ENCODE results near the gene PIGP.
"Not testable (repeated sequence)": the region's sequence is repeated elsewhere in the genome, so short reads cannot be mapped to it uniquely, and the experiment has no call there.

PIGP gene

DNA sequence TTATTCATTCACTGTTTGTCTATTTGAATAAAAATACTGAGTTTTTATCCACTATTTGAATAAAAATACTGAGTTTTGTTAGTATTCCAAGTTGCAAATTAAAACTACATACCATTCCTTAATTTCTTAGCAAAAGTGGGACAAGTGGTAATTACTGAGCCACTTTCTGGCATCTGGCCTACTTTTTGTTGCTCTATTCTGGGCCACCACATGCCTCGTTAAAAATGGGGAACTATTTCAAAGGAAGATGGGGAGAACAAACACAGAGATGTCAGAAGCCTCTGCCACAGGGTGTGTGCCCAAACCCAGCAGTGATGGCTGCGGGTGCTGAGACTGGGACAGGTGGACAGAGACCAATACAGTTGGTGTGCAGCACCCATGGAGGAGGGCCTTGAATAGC, 14.6 kb downstream of the PIGP start:
- TF ChIP-seq, protein P1, sequence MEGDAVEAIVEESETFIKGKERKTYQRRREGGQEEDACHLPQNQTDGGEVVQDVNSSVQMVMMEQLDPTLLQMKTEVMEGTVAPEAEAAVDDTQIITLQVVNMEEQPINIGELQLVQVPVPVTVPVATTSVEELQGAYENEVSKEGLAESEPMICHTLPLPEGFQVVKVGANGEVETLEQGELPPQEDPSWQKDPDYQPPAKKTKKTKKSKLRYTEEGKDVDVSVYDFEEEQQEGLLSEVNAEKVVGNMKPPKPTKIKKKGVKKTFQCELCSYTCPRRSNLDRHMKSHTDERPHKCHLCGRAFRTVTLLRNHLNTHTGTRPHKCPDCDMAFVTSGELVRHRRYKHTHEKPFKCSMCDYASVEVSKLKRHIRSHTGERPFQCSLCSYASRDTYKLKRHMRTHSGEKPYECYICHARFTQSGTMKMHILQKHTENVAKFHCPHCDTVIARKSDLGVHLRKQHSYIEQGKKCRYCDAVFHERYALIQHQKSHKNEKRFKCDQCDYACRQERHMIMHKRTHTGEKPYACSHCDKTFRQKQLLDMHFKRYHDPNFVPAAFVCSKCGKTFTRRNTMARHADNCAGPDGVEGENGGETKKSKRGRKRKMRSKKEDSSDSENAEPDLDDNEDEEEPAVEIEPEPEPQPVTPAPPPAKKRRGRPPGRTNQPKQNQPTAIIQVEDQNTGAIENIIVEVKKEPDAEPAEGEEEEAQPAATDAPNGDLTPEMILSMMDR (IDR thresholded peaks at IDR 0.05; ENCODE audit: low read depth, low read length, poor library complexity, severe bottlenecking) = no peak
- no peak for TF ChIP-seq EZH2phosphoT487 (IDR thresholded peaks at IDR 0.05; ENCODE audit: borderline replicate concordance, low read length)
- Histone ChIP-seq H3K4me3 (ENCODE audit: low read length) (no peak overlapping the region), H3K9me3 (ENCODE audit: control insufficient read depth, insufficient read depth, low read length) (no peaks in the 10 kb centered on the region), H3K27me3 (ENCODE audit: control insufficient read depth, low read length) (no peaks in the 10 kb centered on the region; the same call in 1 of the 2 replicates), H4K20me1 (ENCODE audit: control insufficient read depth, insufficient read depth, low read depth, low read length) (no peaks in the 10 kb centered on the region), H3K9me2 (replicated peaks; ENCODE audit: control insufficient read depth, low read length) (no peaks in the 10 kb centered on the region), H3K79me2 (ENCODE audit: control insufficient read depth, low read length) (no peaks in the 10 kb centered on the region), H3K27ac (ENCODE audit: low read depth, low read length) (no peak overlapping the region), H3K4me1 (ENCODE audit: control insufficient read depth, low read length) (peaks cover 23% of the 10 kb centered on the region), H3K4me2 (ENCODE audit: low read length) (no peak overlapping the region), H3K36me3 (ENCODE audit: control insufficient read depth, low read length) (no peaks in the 10 kb centered on the region), H3F3A (ENCODE audit: control insufficient read depth, insufficient read depth) (no peaks in the 10 kb centered on the region)

DNA sequence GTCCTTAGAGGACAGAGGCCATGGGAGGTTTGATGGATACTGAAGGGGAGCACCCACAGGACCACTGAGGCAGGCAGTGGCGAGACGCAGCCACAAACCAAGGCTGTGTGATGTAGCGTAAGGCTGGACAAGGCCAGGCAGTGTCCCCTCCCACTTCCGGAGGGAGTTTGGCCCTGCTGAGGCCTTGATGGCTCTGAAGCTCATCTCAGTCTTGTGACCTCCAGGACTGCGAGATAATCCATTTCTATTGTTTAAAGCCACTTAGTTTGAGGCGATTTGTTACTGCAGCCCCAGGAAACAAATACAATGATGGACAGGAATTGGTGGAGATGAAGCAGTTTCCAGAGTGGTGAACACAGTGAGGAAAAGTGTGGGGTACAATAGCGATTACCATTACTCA, 15.3 kb downstream of the PIGP start:
- no peaks in the 10 kb centered on the region for H3F3A ChIP-seq (ENCODE audit: control insufficient read depth, insufficient read depth)
- H3K9me2 ChIP-seq (replicated peaks; ENCODE audit: control insufficient read depth, low read length) = no peaks in the 10 kb centered on the region
- peaks cover 18% of the 10 kb centered on the region for H3K4me1 ChIP-seq (ENCODE audit: control insufficient read depth, low read length)
- H3K27me3 ChIP-seq (ENCODE audit: control insufficient read depth, low read length) = no peaks in the 10 kb centered on the region; the same call in 1 of the 2 replicates
- H3K79me2 ChIP-seq (ENCODE audit: control insufficient read depth, low read length) = no peaks in the 10 kb centered on the region
- no peak overlapping the region for H3K4me3 ChIP-seq (ENCODE audit: low read length)
- TF ChIP-seq, protein P1 (IDR thresholded peaks at IDR 0.05; ENCODE audit: low read depth, low read length, poor library complexity, severe bottlenecking) = no peak
- TF ChIP-seq EZH2phosphoT487 (IDR thresholded peaks at IDR 0.05; ENCODE audit: borderline replicate concordance, low read length) = no peak
- no peak overlapping the region for H3K27ac ChIP-seq (ENCODE audit: low read depth, low read length)
- H3K9me3 ChIP-seq (ENCODE audit: control insufficient read depth, insufficient read depth, low read length) = no peaks in the 10 kb centered on the region
- H3K36me3 ChIP-seq (ENCODE audit: control insufficient read depth, low read length) = no peaks in the 10 kb centered on the region
- no peaks in the 10 kb centered on the region for H4K20me1 ChIP-seq (ENCODE audit: control insufficient read depth, insufficient read depth, low read depth, low read length)
- H3K4me2 ChIP-seq (ENCODE audit: low read length) = no peak overlapping the region

DNA sequence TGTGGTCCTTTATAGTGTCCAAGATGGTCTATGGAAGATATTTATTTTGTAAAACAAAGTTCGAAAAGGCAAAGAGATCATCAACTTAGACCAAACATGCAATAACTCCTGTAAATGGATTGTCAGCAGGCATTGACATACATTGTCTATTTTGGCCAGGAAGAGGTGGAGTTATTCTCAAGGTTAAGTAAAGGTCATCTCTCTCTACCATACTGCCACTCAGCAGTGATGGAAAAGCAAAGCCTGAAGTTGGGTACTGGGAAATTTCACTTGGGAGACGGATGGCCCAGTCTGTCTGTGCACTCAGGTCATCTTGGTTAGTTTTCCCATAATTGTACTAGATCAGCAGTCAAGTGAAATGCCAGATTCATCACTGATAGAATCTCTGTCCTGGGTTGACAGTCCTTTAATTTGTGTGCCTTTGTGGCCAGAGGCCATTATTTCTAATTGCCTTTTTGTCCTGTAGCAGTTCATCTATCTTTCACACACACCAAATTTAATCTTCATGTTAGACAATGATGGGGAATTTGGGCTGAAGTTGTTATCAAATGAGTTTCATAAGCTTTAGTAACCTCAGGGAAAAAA, 17.5 kb downstream of the PIGP start:
- no peak overlapping the region for H3K4me3 ChIP-seq (ENCODE audit: low read length)
- H3K27me3 ChIP-seq (ENCODE audit: control insufficient read depth, low read length) = no peaks in the 10 kb centered on the region; the same call in 1 of the 2 replicates
- H3K9me3 ChIP-seq (ENCODE audit: control insufficient read depth, insufficient read depth, low read length) = no peaks in the 10 kb centered on the region
- no peak overlapping the region for H3K27ac ChIP-seq (ENCODE audit: low read depth, low read length)
- no peaks in the 10 kb centered on the region for H3K9me2 ChIP-seq (replicated peaks; ENCODE audit: control insufficient read depth, low read length)
- no peak for TF ChIP-seq EZH2phosphoT487 (IDR thresholded peaks at IDR 0.05; ENCODE audit: borderline replicate concordance, low read length)
- TF ChIP-seq, protein P1 (IDR thresholded peaks at IDR 0.05; ENCODE audit: low read depth, low read length, poor library complexity, severe bottlenecking) = no peak
- H3K79me2 ChIP-seq (ENCODE audit: control insufficient read depth, low read length) = no peaks in the 10 kb centered on the region
- peaks cover 5% of the 10 kb centered on the region for H3K4me1 ChIP-seq (ENCODE audit: control insufficient read depth, low read length)
- no peaks in the 10 kb centered on the region for H3K36me3 ChIP-seq (ENCODE audit: control insufficient read depth, low read length)
- H4K20me1 ChIP-seq (ENCODE audit: control insufficient read depth, insufficient read depth, low read depth, low read length) = no peaks in the 10 kb centered on the region
- H3F3A ChIP-seq (ENCODE audit: control insufficient read depth, insufficient read depth) = no peaks in the 10 kb centered on the region
- H3K4me2 ChIP-seq (ENCODE audit: low read length) = no peak overlapping the region

DNA sequence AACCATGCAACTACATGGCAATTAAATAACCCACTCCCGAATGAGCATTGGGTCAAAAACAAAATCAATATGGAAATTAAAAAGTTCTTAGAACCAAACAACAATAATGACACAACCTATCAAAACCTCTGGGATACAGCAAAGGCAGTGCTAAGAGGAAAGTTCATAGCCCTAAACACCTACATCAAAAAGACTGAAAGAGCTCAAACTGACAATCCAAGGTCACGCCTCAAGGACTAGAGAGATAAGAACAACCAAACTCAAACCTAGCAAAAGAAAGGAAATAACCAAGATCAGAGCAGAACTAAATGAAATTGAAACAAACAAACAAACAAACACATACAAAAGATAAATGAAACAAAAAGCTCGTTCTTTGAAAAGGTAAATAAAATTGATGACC, 23.1 kb downstream of the PIGP start:
- not testable (repeated sequence) for H3K79me2 ChIP-seq (ENCODE audit: control insufficient read depth, low read length); H3K4me3 ChIP-seq (ENCODE audit: low read length); H3K4me2 ChIP-seq (ENCODE audit: low read length); H3K27ac ChIP-seq (ENCODE audit: low read depth, low read length); H3K9me2 ChIP-seq (replicated peaks; ENCODE audit: control insufficient read depth, low read length); H3K27me3 ChIP-seq (ENCODE audit: control insufficient read depth, low read length); H3K9me3 ChIP-seq (ENCODE audit: control insufficient read depth, insufficient read depth, low read length); H3K4me1 ChIP-seq (ENCODE audit: control insufficient read depth, low read length); H4K20me1 ChIP-seq (ENCODE audit: control insufficient read depth, insufficient read depth, low read depth, low read length); H3K36me3 ChIP-seq (ENCODE audit: control insufficient read depth, low read length); H3F3A ChIP-seq (ENCODE audit: control insufficient read depth, insufficient read depth)
